GM18858 (cell line): ENCODE measurements around the gene AGAP1.

Experiments used
- ATAC-seq: cut with Tn5 transposase; IDR thresholded peaks from one replicate; pipeline ENCODE4 v1.9.1; 2021; ENCODE audit not compliant: unreplicated experiment

Gene AGAP1

DNA sequence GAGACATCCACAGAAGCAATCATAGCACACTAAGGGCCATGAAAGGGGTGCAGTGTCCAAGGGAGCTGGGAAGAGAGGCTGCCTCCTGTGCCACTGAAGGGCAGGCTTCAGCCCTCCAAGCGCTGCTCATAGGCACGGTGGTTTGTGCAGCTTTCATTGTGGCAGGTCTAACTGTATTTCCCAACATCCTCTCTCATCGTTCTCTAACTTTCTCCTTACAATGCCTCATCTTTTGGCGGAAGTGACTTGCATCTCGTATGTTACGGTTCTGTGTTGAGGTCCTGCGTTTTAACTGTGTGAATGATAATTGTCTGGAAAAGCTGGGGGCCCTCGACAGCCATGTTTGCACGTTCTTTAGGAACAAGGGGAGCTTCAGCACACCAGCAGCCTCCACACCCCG, 460.4 kb downstream of the AGAP1 start:
- no peak for ATAC-seq

DNA sequence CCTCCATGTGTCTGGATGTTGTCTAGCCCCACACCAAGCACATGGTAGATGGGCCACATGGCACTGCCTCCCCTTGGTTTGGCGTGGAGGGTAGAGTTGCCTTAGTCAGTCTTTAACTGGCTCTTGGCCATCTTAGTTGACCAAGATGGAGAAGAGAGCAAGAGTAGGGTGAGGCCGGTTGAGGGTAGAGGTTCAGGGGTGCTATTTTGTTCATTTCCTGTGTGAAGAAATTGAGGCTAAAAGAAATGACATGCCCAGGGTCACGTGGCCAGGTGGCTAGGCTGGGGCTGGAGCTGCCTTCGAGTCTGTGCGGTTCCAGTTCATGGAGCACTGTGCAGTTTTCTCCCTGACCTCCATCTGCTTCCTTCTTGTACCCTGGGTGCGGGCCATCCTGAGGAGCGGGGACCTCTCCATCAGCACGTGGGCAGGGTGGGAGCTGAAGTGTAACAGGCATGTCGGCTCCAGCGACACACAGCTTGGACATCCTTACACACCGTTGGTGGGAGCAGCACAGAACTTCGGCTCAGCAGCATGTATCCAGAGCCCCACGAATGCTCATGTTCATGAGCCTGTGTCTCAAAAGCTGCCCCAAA, 461.1 kb downstream of the AGAP1 start:
- no peak for ATAC-seq

DNA sequence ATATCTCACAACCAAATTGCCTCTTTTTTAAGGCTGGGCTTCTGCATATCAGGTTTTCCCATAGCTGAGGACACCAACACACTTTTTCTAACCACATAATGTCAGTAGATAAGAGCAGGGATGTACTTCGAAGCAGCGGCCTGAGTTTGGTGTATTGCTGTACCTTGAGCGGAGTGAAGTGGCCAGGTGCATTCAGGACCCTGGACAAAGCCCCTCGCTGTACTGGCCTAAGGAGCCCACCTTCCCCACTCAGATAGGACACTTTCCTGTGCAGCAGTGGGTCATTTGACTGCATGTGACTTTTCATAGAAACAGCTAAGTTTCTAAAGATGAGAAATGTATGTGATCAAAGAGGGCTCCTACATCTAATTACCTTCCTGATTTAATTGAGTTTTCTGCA, 461.8 kb downstream of the AGAP1 start:
- ATAC-seq = no peak

DNA sequence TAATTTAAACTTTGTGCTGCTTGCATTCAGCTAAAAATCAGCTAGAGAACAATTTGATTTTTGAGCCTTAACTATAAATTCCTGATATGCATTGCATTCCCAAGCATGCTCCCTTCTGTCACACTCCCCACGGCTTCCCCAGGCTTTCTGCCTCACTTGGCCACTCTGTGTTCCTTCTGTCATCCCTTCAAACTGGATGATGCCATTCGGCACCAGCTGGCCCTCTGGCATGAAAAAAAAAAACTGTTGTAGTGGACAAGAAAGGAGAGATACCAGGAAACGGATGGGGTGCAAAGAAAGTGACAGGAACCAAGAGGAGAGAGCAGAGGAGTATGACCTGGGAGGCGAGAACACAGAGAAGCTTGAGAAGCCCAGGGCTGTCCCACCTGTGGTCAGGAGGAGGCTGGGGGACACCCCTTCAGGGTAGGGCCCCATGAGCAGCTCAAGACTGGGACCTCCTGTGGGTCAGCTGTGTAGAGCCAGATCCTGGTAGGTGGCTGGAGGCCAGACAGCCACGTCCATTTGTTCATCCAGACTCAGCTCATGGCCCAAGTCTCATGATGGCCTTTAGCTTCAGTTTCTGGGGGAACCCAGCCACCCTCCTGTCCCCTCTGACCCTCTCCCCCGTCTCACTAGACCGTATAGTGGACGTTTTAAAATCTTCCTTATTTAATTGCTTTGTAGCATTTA, 462.6 kb downstream of the AGAP1 start:
- no peak for ATAC-seq

DNA sequence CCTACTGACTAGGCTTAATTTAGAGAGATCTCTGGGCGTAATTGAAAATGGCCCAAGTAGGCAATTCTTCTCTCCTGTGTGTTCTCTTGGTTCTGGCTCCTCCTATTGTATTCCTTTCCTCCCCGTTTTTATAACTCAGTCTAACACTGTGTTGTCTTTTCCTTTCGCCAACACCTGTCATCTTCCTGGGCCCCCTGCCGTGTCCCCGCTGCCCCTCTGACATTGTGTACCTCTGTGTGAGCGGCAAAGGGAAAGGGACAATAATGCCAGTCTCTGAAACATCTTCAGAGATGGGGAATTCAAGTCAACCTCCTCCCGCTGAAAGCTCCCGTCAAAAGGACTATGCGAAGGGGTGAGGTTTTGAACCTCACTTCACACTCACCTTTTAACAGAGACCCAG, 463.4 kb downstream of the AGAP1 start:
- no peak for ATAC-seq

DNA sequence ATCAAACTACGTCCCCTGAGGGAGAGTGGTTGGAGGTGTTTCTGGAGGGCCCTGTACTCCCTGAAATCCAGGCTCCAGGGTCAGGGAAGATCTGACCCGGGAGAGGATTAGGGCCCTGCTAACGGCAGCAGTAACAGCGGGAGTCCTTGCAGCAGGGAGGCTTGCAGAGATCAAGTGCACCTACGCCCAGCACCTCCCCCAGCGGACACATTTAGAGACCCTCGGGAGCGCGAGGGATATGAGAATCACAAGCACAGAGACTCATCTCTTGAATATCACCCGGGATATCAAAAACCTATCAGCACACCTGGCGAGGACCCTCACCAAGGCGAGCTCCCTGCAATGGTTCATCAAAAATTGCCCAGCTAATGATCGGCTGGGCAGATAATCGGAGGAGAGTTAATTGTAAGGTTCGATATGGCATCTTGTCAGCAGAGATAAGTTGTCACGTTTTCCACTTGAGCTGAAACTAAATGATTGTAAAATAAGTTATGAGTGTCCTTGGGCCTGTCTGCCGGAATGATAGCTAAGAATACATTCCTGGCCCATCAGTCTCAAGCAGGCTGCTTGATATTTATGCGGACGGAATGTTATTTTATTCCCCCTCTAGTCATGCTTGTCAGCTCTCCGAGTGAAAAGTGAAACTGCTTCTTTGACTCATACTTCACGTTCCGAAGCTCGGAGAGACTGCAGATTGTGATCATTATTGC, 464.5 kb downstream of the AGAP1 start:
- no peak for ATAC-seq

DNA sequence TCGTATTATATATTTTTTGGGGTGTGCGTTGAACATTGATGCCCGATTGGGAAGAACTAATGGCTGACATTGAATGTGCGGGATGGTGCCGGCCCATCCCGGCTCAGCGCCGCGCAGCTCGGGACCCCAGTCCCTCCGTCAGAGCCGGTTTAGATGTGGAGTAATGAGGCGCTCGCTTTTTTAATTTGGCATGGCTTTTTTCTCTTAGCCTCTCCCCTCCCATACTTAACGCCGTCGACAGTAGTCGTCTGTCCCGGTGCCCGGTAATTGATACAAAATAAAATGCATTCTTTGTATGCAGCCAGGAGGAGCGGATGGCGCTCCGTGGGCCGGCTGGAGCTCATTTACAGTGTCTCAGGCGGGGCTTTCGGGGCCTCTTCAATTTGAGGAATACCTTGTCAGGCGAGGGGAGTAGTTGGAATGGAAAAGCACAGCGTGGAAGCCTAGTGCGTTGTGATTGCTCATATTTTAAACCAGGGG, 465.1 kb downstream of the AGAP1 start:
- no peak for ATAC-seq

DNA sequence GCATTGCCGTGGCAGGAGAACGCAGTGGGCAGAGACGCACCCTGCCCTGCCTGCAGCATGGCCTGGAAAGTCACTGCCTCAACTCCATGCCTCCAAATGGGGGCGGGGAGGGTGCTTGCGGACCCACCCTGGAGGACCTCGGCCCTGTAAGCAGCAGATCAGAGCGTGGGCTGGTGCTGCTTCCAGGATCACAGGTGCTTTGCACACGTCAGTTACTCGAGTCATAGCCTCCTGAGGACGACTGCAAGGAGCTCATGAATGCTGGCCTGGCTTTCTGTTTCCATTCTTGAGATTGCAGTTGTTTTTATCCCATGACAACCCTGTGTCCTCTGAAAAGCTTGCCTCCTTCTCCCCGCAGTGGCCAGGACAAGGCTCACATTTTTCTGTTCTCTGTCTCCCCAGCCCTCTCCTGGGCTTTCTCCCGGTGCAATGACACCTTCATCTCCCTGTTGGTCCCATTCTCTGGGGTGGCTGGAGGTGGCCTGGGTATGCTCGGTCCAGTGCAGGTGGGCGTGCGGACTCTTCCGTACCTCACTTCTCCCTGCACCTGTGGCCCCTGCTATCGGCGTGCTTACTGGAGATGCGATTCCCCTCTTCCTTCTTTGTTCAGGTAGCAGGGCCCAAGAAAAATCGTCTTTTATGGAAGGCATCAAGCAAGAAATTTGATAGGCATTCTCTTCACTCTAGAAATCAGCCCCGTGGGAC, 466.3 kb downstream of the AGAP1 start:
- no peak for ATAC-seq

DNA sequence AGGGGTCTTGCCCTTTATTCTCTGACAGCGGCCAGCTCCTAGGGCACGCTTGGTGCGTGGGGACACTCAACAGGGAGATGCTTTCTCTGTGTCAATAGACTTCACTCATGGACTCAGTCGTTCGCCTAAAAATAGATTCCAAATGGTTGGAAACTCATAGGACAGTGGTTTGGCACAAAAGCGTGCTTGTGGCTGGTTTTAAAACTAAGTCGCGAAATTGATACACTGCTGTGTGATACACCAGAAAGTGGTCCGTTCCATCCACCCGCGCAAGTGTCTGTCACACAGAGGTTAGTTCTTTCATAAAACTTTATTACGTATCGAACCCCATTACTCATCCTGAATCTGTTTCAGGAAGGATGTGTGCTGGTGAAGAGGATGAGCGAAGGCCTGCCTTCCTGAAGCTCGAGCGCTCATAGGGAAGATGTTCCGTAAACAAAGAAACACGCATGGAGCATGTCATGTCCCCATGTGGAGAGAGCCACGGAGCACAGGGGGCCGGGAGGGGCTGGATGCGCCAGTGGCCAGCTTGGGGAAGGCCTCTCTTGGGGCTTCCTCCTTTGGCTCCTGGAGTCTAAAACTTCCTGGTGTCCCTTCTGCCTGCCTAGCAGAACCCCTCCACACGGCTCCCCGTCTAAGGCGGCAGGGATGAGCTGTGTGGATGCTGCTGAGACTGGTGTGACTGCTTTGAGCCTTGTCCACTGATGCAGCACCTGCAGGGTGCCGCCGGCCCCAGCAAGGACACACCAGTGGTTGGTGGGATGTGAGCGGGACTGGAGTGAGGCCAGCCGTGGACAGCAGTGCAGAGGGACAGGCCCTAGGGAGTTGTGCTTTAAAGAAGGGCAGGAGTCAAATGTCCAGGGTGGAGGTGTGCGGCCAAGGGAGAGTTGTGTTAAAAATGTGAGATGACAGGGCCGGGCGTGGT, 467.1 kb downstream of the AGAP1 start:
- ATAC-seq = no peak

DNA sequence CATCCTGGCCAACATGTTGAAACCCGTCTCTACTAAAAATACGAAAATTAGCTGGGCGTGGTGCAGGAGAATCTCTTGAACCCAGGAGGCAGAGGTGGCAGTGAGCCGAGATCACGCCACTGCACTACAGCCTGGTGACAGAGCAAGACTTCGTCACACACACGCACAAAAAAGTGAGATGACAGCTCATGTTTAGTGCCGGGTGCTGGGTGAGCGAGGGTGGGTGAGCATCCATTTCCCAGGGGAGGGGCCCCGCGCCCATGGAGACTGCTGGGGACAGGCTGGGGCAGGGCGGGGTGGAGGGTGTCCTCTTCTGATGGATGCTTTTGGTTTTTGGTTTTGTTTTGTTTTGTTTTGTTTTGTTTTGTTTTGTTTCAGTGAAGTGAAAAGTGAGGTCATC, 467.9 kb downstream of the AGAP1 start:
- ATAC-seq = no peak

DNA sequence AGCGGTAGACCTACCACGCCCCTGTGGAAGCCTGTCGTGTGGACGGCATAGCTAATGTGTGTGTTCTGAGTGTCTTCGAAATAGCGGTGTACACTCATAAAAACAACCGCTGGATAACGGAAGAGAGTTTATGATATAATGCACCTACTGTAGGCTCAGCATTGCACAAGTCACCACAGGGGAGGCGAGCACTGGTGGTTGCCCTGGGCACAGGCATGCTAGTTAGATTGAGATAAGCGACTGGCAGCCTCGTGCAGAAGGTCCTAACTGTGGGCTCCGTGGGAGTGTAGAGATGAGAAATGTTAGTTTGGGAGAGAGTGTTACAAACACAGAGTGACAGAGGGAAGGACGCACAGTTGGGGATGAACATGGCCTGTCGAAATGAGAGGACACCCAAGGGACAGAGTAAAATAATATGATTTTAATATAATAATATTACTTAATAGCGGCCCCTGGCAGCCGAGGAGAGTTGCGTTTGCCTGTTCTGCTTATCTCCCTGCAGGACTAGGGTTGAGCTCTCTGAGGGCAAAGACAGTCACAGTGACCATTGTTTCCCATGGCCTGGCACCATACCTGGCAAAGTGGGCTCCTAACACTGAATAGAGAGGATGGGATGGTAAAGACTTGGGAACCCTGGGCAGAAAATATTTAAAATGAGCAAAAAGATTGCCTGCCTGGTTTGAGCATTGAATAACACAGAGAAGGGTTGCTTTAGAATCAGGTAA, 470.2 kb downstream of the AGAP1 start:
- ATAC-seq = no peak

DNA sequence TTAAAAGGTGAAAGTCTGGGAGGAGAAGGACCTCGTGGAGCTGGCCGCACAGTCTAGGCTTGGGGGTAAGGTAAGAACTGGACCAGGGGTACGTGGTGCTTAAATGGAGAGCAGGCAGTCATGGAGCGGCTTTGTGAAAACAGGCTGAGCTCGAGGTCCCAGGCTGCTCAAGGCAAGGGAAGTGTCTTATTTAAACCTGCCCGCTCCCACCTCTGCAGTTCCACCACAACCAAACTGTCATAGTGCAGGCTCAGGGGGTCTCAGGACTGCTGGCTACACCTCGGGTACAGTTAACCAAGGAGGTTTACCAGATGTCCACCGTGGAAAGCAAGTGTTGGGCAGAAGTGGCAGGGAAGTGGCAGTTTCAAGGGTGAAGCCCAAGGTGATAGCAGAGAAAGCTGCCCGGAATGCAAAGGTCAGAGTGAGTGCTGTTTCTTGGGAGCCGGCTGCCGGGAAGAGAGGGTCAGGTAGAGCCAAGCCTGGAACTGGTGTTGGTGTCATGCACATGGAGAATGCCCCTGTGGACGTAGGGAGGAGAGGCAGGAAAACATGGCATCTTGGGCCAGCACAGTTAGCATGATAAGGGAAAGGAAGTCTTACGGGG, 471.0 kb downstream of the AGAP1 start:
- ATAC-seq = no peak

DNA sequence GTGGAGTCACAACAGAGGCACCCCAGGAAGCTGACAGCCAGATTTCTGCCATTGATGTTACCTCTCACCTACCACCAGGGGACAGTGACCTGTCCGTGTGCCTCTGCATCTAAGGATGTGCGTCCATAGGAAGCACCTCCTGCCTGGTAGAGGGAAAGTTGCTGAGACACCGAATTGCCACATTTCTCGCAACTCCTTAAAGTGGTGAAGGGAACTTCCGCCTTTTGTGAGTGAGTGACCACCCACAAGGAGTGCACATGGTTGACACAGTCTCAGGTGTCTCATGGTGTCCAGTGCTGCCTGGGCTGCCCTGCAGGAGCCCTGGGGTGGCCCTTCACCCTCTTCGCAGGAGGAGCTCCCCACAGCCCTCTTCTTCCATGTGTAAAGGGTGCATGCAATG, 472.6 kb downstream of the AGAP1 start:
- no peak for ATAC-seq

DNA sequence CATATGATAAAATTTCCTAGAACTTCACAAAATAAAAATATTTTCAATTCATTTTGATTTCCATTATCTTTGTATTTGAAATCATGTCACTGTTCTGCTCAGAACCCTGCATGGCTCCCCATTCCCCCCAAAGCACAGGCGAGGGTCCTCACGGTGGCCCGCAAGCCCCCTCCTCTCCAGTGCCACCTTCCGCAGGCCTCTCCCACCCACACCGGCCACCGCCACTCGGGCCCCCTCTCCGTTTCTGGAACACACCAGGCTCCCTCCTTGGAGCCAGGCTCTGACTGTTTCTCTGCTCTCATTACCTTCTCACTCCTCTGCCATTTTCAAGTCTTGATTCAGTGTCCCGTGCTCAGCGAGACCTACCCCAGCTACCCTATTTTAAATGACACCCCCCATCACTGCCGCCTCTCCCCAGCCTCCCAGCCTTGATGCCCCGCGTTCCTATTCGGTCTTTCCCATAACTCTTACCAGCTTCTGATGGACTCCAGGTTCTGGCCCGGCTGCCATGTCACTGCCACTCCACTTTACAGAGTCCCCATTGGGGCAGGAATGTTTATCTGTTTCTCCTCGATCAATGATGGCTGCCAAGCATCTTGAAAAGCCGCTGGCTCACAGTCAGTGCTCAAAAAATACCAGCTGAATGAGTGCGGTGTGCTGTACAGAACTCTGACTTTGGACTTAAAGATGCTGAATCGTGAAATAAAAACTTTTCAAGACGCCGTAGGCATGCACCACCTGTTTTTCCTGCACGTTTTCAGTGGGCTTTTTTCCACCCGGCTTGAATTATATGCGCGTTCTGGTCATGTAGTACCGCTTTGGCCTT, 473.3 kb downstream of the AGAP1 start:
- no peak for ATAC-seq

DNA sequence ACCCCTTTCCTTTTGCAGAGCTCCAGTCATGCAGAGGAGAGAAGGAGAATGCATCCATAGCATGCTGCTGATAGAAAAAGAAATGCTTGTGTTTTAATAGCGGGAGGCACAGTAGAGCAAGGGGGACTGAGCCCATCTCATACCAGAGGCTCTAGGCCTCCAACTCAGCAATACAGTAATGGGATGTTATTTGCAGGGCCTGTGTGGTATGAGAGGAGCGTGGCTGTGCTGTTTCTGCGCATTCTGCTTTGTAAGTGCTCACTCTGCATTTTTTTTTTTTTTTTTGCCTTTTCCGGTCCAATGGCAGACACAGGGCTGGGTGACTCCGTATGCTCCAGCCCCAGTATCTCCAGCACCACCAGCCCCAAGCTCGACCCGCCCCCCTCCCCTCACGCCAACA, 474.3 kb downstream of the AGAP1 start:
- ATAC-seq = no peak

DNA sequence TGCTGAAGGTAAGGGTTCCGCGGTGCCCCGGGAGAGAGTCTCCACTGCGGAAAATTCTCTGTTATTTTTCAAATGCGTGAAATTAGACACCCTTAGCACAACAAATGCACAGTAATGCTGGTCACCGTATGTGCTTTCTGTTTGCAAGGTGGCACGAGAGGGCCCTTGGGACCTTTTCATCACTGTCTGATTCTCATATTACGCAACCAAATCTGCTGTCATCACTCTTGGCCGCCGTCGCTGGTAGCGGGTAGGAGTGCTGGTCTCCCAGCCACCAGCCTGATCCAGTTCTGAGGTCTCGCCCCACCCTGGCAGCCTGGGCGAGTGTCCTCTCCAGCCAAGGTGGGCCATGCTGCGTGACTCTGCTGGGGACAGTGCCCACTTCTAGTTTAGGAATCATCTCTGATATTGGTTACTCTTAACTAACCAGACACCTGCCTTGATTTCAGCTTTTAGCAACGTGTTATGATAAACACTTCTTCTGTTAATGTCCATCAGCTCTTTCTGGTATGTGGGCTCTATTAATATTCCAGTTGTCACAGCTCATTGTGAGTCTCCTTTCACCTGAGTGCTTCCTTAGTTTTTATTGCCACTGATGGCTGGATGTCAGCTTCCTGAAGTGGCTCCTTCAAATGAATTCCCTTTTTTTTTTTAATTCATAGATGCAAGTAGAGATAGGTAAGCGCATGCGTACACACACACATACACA, 474.9 kb downstream of the AGAP1 start:
- ATAC-seq = no peak

DNA sequence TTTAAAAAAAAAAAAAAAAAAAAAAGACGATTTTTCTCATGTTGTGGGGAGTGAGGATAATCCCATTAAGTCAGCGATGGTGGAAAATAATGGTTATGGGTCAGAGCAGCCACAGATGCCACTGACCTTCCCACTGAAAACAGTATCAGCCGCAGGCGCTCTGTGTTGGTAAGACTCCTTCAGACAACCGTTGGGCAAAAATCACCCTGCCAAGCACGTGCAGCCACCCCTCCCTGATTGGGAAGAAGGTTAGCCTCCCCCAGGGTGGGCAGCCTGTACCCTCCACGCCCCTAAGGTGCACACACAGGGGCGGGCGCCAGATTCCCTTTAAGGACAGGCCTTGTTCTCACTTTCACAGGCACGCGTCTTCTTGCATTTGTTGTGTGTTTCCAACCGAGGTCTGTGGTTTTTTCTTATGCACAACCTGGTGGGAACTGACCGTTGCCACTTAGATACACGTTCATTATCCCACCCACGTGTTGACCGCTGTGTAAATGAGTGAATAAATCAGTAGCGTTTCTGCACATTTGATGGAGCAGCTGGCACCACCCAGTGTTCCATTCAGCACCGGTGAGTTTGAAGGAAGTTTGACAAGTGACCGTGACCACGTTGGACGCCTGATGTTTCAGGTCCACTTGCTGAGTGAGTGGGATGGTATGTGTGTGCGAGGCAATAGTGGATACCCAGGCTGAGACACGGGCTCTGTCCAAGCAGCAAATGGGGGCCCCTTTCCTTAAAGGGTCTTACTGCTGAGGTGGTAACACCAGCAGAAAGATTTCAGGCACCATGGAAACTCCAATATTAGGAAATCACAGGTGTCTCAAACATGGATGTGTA, 476.6 kb downstream of the AGAP1 start:
- ATAC-seq = no peak
